Duodenal mucosa (tissue), 2 donors: ENCODE data around the gene MSH5.
"Not testable (repeated sequence)": the region's sequence is repeated elsewhere in the genome, so short reads cannot be mapped to it uniquely, and the experiment has no call there.

Experiments used
- H3K27ac ChIP-seq: one replicate; pipeline ENCODE4 v1.7.0; 2013; ENCODE audit warnings: low read depth, low read length
- H3K27me3 ChIP-seq, 2 donors: one replicate each; pipeline ENCODE4 v1.7.0; 2013; ENCODE audit warnings: low read length in 2 of 2, control low read depth in 1 of 2; ENCODE audit not compliant: insufficient read depth in 2 of 2, control insufficient read depth in 1 of 2
- H3K36me3 ChIP-seq, 2 donors: one replicate each; pipeline ENCODE4 v1.7.0; 2013; ENCODE audit warnings: low read length in 2 of 2, control low read depth in 1 of 2; ENCODE audit not compliant: insufficient read depth in 2 of 2, control insufficient read depth in 1 of 2
- H3K4me1 ChIP-seq, 2 donors: one replicate each; pipeline ENCODE4 v1.7.0; 2013; ENCODE audit warnings: low read length in 2 of 2, control low read depth in 1 of 2; ENCODE audit not compliant: insufficient read depth in 2 of 2, control insufficient read depth in 1 of 2
- H3K4me3 ChIP-seq, 2 donors: one replicate each; pipeline ENCODE4 v1.7.0; 2013; ENCODE audit warnings: low read length in 2 of 2, low read depth in 1 of 2
- H3K9ac ChIP-seq, 2 donors: one replicate each; pipeline ENCODE4 v1.7.0; 2013; ENCODE audit warnings: low read length in 2 of 2, low read depth in 1 of 2
- H3K9me3 ChIP-seq, 2 donors: one replicate each; pipeline ENCODE4 v1.7.0; 2013; ENCODE audit warnings: low read length in 2 of 2, control low read depth in 1 of 2; ENCODE audit not compliant: control insufficient read depth in 1 of 2

The MSH5 gene

GRCh38 chr6:31701666-31702404 lies 38.0 kb upstream of the MSH5 start:
- H3K36me3 ChIP-seq, result peaks cover 5 to 24% of the 10 kb centered on the region in 2 donors
- peak overlapping the region; percentile 89 to 97 for H3K9ac ChIP-seq
- no peaks in the 10 kb centered on the region for H3K9me3 ChIP-seq
- no peaks in the 10 kb centered on the region for H3K27me3 ChIP-seq
- H3K4me3 ChIP-seq, result peak overlapping the region; percentile 84 to 89
- peaks cover 15% of the 10 kb centered on the region in 2 donors for H3K4me1 ChIP-seq
- no peak overlapping the region for H3K27ac ChIP-seq

- Histone ChIP-seq H3K9me3 (no peaks in the 10 kb centered on the region), H3K4me3 (peak overlapping the region; percentile 84 to 89), H3K4me1 (peaks cover 15% of the 10 kb centered on the region in 2 donors), H3K36me3 (peaks cover 4 to 18% of the 10 kb centered on the region in 2 donors), H3K27ac (peak overlapping the region; percentile 98), H3K27me3 (no peaks in the 10 kb centered on the region), H3K9ac (peak overlapping the region; percentile 89 to 97)
These were observed 37.4 kb upstream of the MSH5 start for GRCh38 chr6:31702405-31702818.

GRCh38 chr6:31702819-31703716 lies 36.7 kb upstream of the MSH5 start, which contains the start of gene ABHD16A:
Gene ABHD16A, minus strand, starts transcription at chr6:31703324. Its CDS starts 43 bp downstream, at chr6:31703281.
- Histone ChIP-seq H3K9me3 (no peaks in the 10 kb centered on the region), H3K4me3 (peak within 1 kb of the TSS; percentile 84 to 89), H3K36me3 (peaks cover 0 to 13% of the 10 kb centered on the region in 2 donors), H3K9ac (peak within 1 kb of the TSS; percentile 89 to 97), H3K4me1 (peaks cover 15% of the 10 kb centered on the region in 2 donors), H3K27ac (peak within 1 kb of the TSS; percentile 98), H3K27me3 (no peaks in the 10 kb centered on the region)

GRCh38 chr6:31705931-31706330 lies 33.9 kb upstream of the MSH5 start:
- Histone ChIP-seq H3K9me3 (no peaks in the 10 kb centered on the region), H3K27me3 (no peaks in the 10 kb centered on the region), H3K4me1 (peaks cover 13 to 16% of the 10 kb centered on the region in 2 donors), H3K4me3 (no peak overlapping the region), H3K27ac (no peak overlapping the region), H3K36me3 (peaks cover 0 to under 1% of the 10 kb centered on the region in 2 donors), H3K9ac (no peak overlapping the region)

GRCh38 chr6:31706599-31706998 lies 33.2 kb upstream of the MSH5 start, which contains the start of gene LY6G6F:
Gene LY6G6F, plus strand, starts transcription at chr6:31706866. Its CDS starts 41 bp downstream, at chr6:31706907.
- Histone ChIP-seq H3K4me3 (no peak within 1 kb of the TSS), H3K36me3 (no peaks in the 10 kb centered on the region), H3K9me3 (no peaks in the 10 kb centered on the region), H3K4me1 (peaks cover 12 to 16% of the 10 kb centered on the region in 2 donors), H3K27ac (no peak within 1 kb of the TSS), H3K27me3 (no peaks in the 10 kb centered on the region), H3K9ac (no peak within 1 kb of the TSS)

GRCh38 chr6:31707701-31708100 lies 32.1 kb upstream of the MSH5 start:
- H3K27me3 ChIP-seq, result no peaks in the 10 kb centered on the region

GRCh38 chr6:31708224-31708623 lies 31.6 kb upstream of the MSH5 start:
- H3K27me3 ChIP-seq, result no peaks in the 10 kb centered on the region
- no peaks in the 10 kb centered on the region for H3K36me3 ChIP-seq
- peaks cover 10 to 18% of the 10 kb centered on the region in 2 donors for H3K4me1 ChIP-seq
- H3K27ac ChIP-seq, result no peak overlapping the region
- no peak overlapping the region for H3K4me3 ChIP-seq
- no peaks in the 10 kb centered on the region for H3K9me3 ChIP-seq
- H3K9ac ChIP-seq, result no peak overlapping the region

More at GRCh38 chr6:31707701-31708100, 32.1 kb upstream of the MSH5 start:
- peaks cover 10 to 18% of the 10 kb centered on the region in 2 donors for H3K4me1 ChIP-seq
- H3K4me3 ChIP-seq, result no peak overlapping the region
- H3K27ac ChIP-seq, result no peak overlapping the region
- H3K36me3 ChIP-seq, result no peaks in the 10 kb centered on the region
- H3K9ac ChIP-seq, result no peak overlapping the region
- no peaks in the 10 kb centered on the region for H3K9me3 ChIP-seq

- not testable (repeated sequence) for H3K27ac ChIP-seq, H3K36me3 ChIP-seq, H3K27me3 ChIP-seq, H3K4me3 ChIP-seq, H3K9ac ChIP-seq, H3K9me3 ChIP-seq
- H3K4me1 ChIP-seq, result peaks cover 15 to 26% of the 10 kb centered on the region in 2 donors
These were observed 30.6 kb upstream of the MSH5 start for GRCh38 chr6:31709157-31709556.

- Histone ChIP-seq H3K9ac (no peak overlapping the region), H3K27ac (no peak overlapping the region), H3K4me1 (peaks cover 16 to 28% of the 10 kb centered on the region in 2 donors), H3K9me3 (no peaks in the 10 kb centered on the region), H3K4me3 (no peak overlapping the region), H3K36me3 (no peaks in the 10 kb centered on the region), H3K27me3 (no peaks in the 10 kb centered on the region)
These were observed 29.1 kb upstream of the MSH5 start for GRCh38 chr6:31710523-31711219.
